Transverse colon (tissue), 4 donors: ENCODE results near the gene KCNAB2. TPM values are rescaled to one million over a fixed set of nuclear protein-coding genes. Genes with fewer than 3 reads are reported as not detected.

ENCODE experiments used
- DNase-seq: peaks from one replicate; pipeline ENCODE4 v3.0.0-alpha.2; 2019
- H3K27ac ChIP-seq, 4 donors: fragments of 200-600 bp; sonication (generic); 2 replicates each; pipeline ENCODE4 v1.5.1; 2016 to 2018; ENCODE audit warnings: inconsistent platforms in 4 of 4
- H3K27me3 ChIP-seq: fragments of 200-600 bp; sonication (generic); 2 replicates; pipeline ENCODE4 v1.5.1; 2017; ENCODE audit warnings: inconsistent platforms
- H3K36me3 ChIP-seq, 4 donors: fragments of 200-600 bp; sonication (generic); 2 replicates each; pipeline ENCODE4 v1.5.1; 2017 to 2019; ENCODE audit warnings: inconsistent platforms in 4 of 4
- H3K4me1 ChIP-seq, 4 donors: fragments of 200-600 bp; sonication (generic); 2 replicates each; pipeline ENCODE4 v1.5.1; 2017 to 2020; ENCODE audit warnings: inconsistent platforms in 4 of 4
- H3K4me3 ChIP-seq, 4 donors: fragments of 200-600 bp; sonication (generic); 1 replicate in 1 of 4; 2 replicates in 3 of 4; pipeline versions ENCODE4 v1.5.1 to v1.6.1; 2017 to 2019; ENCODE audit warnings: inconsistent platforms in 4 of 4
- H3K9me3 ChIP-seq, 2 donors: fragments of 200-600 bp; sonication (generic); 2 replicates each; pipeline ENCODE4 v1.5.1; 2017 to 2019; ENCODE audit warnings: inconsistent platforms in 2 of 2
- EP300 ChIP-seq: sonication (generic); formaldehyde crosslinking; IDR thresholded peaks from one replicate; pipeline ENCODE4 v1.6.1; 2017; ENCODE audit warnings: antibody characterized with exemption, low read depth
- POLR2A ChIP-seq: fragments of 450-650 bp; IDR thresholded peaks from one replicate; pipeline ENCODE4 v1.6.1; 2016; ENCODE audit warnings: antibody characterized with exemption, mild to moderate bottlenecking, moderate library complexity
- POLR2AphosphoS5 ChIP-seq, 3 donors: sonication (generic); formaldehyde crosslinking; IDR thresholded peaks; one replicate each; pipeline ENCODE4 v1.6.1; 2016; ENCODE audit warnings: antibody characterized with exemption in 3 of 3
- WGBS, 2 donors: methylation state at CpG; one replicate each; pipeline ENCODE4 v1.1.5; 2018; ENCODE audit warnings: low coverage in 1 of 2; 5-methylcytosine and 5-hydroxymethylcytosine counted together
- in situ Hi-C, 4 donors: fragments of 200-750 bp; cut with MboI; loops; one replicate each; pipeline versions ENCODE4 v1.15.0 to v1.15.1; 2017; ENCODE audit warnings: low sequenced_read_pairs in 3 of 4, low pct_ligation_motif_present in 1 of 4, low pct_unique_long_range_greater_than_20kb in 1 of 4
- intact Hi-C: fragments of 100-400 bp; cut with DNase I; formaldehyde crosslinking; loops from one replicate; pipeline ENCODE4 v1.15.1; 2023; ENCODE audit warnings: low total_unique reads
- total RNA-seq, 4 donors: library from RNA; depleted of rRNA; stranded (reverse); fragments of >200 nt; gene quantifications; one replicate each; pipeline ENCODE4 v1.1.0, GENCODE V29; 2016
- TF ChIP-seq, protein P1 (sequence below), 5 experiments: fragments of 200-600 bp in 3 of 5; fragments of 450-650 bp in 2 of 5; sonication (generic) in 3 of 5; IDR thresholded peaks; 1 replicate in 2 of 5; 2 replicates in 3 of 5; pipeline ENCODE4 v1.5.1; 2016 to 2017; ENCODE audit warnings: antibody characterized with exemption in 5 of 5, inconsistent platforms in 3 of 5, mild to moderate bottlenecking in 2 of 5, moderate library complexity in 1 of 5

The KCNAB2 gene
- total RNA-seq, 4 donors from 2014 or later: 1.00 to 25.4 (median 7.9) TPM

- in situ Hi-C loops (loop anchor here in 2 of 4 donors (25.0 kb wide), 1 partner anchor 293 kb away; no protein-coding TSS in a partner anchor), intact Hi-C loops (no loop called here)
- 66 to 87% methylated on average over 4 to 11 of the region's 11 CpGs for WGBS, 2 donors
- TF ChIP-seq POLR2AphosphoS5 (IDR thresholded peaks at IDR 0.05) (no peak), POLR2A (no peak), EP300 (no peak)
- TF ChIP-seq, protein P1, sequence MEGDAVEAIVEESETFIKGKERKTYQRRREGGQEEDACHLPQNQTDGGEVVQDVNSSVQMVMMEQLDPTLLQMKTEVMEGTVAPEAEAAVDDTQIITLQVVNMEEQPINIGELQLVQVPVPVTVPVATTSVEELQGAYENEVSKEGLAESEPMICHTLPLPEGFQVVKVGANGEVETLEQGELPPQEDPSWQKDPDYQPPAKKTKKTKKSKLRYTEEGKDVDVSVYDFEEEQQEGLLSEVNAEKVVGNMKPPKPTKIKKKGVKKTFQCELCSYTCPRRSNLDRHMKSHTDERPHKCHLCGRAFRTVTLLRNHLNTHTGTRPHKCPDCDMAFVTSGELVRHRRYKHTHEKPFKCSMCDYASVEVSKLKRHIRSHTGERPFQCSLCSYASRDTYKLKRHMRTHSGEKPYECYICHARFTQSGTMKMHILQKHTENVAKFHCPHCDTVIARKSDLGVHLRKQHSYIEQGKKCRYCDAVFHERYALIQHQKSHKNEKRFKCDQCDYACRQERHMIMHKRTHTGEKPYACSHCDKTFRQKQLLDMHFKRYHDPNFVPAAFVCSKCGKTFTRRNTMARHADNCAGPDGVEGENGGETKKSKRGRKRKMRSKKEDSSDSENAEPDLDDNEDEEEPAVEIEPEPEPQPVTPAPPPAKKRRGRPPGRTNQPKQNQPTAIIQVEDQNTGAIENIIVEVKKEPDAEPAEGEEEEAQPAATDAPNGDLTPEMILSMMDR (IDR thresholded peaks at IDR 0.05): no peak
- Histone ChIP-seq H3K4me3 (no peak overlapping the region), H3K27ac (no peak overlapping the region), H3K36me3 (no peaks in the 10 kb centered on the region), H3K9me3 (no peaks in the 10 kb centered on the region), H3K4me1 (no peaks in the 10 kb centered on the region), H3K27me3 (no peaks in the 10 kb centered on the region)
- no peak for DNase-seq
These were observed 1.1 kb upstream of the KCNAB2 start for GRCh38 chr1:6044481-6045109.

GRCh38 chr1:6045110-6045502 is 582 bp upstream of the KCNAB2 start:
- no peak overlapping the region for H3K27ac ChIP-seq

GRCh38 chr1:6046279-6046678 is 591 bp downstream of the KCNAB2 start:
- H3K27ac ChIP-seq: no peak overlapping the region
- no peaks in the 10 kb centered on the region for H3K9me3 ChIP-seq
- no peak for TF ChIP-seq POLR2A
- TF ChIP-seq, protein P1 (IDR thresholded peaks at IDR 0.05): no peak
- TF ChIP-seq EP300: no peak
- TF ChIP-seq POLR2AphosphoS5 (IDR thresholded peaks at IDR 0.05): no peak
- DNase-seq: no peak
- intact Hi-C loops (no loop called here), in situ Hi-C loops (loop anchor here in 2 of 4 donors (25.0 kb wide), 1 partner anchor 291 kb away; no protein-coding TSS in a partner anchor)
- H3K4me1 ChIP-seq: no peaks in the 10 kb centered on the region
- no peak overlapping the region for H3K4me3 ChIP-seq
- WGBS, 2 donors: 92 to 100% methylated on average over 2 to 14 of the region's 14 CpGs
- no peaks in the 10 kb centered on the region for H3K36me3 ChIP-seq
- no peaks in the 10 kb centered on the region for H3K27me3 ChIP-seq

More at GRCh38 chr1:6045110-6045502, 582 bp upstream of the KCNAB2 start:
- in situ Hi-C loops: loop anchor here in 2 of 4 donors (25.0 kb wide), 1 partner anchor 292 kb away; no protein-coding TSS in a partner anchor
- Histone ChIP-seq H3K9me3 (no peaks in the 10 kb centered on the region), H3K36me3 (no peaks in the 10 kb centered on the region), H3K4me1 (no peaks in the 10 kb centered on the region), H3K4me3 (no peak overlapping the region), H3K27me3 (no peaks in the 10 kb centered on the region)
- intact Hi-C loops: no loop called here
- TF ChIP-seq POLR2A: no peak
- TF ChIP-seq, protein P1 (IDR thresholded peaks at IDR 0.05): no peak
- no peak for TF ChIP-seq EP300
- TF ChIP-seq POLR2AphosphoS5 (IDR thresholded peaks at IDR 0.05): no peak
- no peak for DNase-seq
- 75% methylated on average over 9 of the region's 9 CpGs; no CpG with 5 or more reads in 1 of the 2 donors for WGBS, 2 donors

- Histone ChIP-seq H3K9me3 (no peaks in the 10 kb centered on the region), H3K4me3 (no peak overlapping the region), H3K36me3 (no peaks in the 10 kb centered on the region), H3K27ac (no peak overlapping the region), H3K27me3 (no peaks in the 10 kb centered on the region), H3K4me1 (no peaks in the 10 kb centered on the region)
- WGBS, 2 donors: 78 to 89% methylated on average over 3 to 13 of the region's 14 CpGs
- no peak for DNase-seq
- in situ Hi-C loops: loop anchor here in 2 of 4 donors (25.0 kb wide), 1 partner anchor 289 kb away; no protein-coding TSS in a partner anchor
- TF ChIP-seq EP300 (no peak), POLR2A (no peak), POLR2AphosphoS5 (IDR thresholded peaks at IDR 0.05) (no peak)
- TF ChIP-seq, protein P1 (IDR thresholded peaks at IDR 0.05): no peak
- intact Hi-C loops: no loop called here
These were observed 2.6 kb downstream of the KCNAB2 start for GRCh38 chr1:6048179-6048867.
